Activated naive CD4-positive, alpha-beta T cell treated with anti-CD3 and anti-CD28 coated beads for 36 hours (primary cell): ENCODE measurements around the gene TEKTIP1. TPM values are rescaled to one million over a fixed set of nuclear protein-coding genes. Genes with fewer than 3 reads are reported as not detected.

Experiments used
- CTCF ChIA-PET: fragments of 350-600 bp; sonication (Branson Sonifier 250); formaldehyde crosslinking; loops from one replicate; lab custom pipeline; 2021; ENCODE audit warnings: antibody characterized with exemption; lab: Charles Lee
- DNase-seq: peaks from one replicate; pipeline ENCODE4 v3.0.0-alpha.2; 2020
- H3K27ac Mint-ChIP-seq: one replicate; pipeline ENCODE4 v1.8.0; 2021; ENCODE audit warnings: mild to moderate bottlenecking, mixed read lengths
- H3K27me3 Mint-ChIP-seq: one replicate; pipeline ENCODE4 v1.8.0; 2021; ENCODE audit warnings: low read depth, mixed read lengths
- H3K36me3 Mint-ChIP-seq: one replicate; pipeline ENCODE4 v1.8.0; 2021; ENCODE audit warnings: low read depth, mixed read lengths
- H3K4me1 Mint-ChIP-seq: one replicate; pipeline ENCODE4 v1.8.0; 2021; ENCODE audit warnings: low read depth, mixed read lengths
- H3K4me3 Mint-ChIP-seq: one replicate; pipeline ENCODE4 v1.8.0; 2021; ENCODE audit warnings: mild to moderate bottlenecking, moderate library complexity, mixed read lengths
- H3K9me3 Mint-ChIP-seq: one replicate; pipeline ENCODE4 v1.8.0; 2021; ENCODE audit warnings: mixed read lengths
- intact Hi-C: fragments of 100-400 bp; cut with micrococcal nuclease; formaldehyde crosslinking; loops from one replicate; pipeline ENCODE4 v1.15.1; 2023
- total RNA-seq, 2 experiments: library from RNA; stranded (reverse); gene quantifications; one replicate each; pipeline ENCODE4 v1.2.3, GENCODE V29; 2021

Gene TEKTIP1
- total RNA-seq, 2 experiments from 2014 or later, result 2.1 to 2.5 TPM

DNA sequence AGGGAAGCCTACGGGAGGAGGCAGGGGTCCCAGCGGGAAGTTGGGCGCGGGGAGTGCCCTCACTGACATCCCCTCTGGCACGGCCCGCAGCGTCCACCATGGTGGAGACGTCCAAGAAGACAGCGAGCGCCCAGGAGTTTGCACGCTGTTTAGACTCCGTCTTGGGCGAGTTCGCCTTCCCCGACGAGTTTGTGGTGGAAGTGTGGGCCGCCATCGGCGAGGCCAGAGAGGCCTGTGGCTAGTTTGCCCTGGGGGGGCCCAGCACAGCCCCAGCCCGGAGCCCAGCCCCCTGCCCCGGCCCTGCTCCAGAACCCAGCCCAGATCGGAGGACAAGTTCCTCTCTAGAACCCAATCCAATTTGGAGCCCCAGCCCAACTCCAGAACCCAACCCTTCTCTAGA, 51.0 kb downstream of the TEKTIP1 start:
- DNase-seq, result no peak
- no peaks in the 10 kb centered on the region for H3K27me3 Mint-ChIP-seq
- no peaks in the 10 kb centered on the region for H3K4me1 Mint-ChIP-seq
- no peaks in the 10 kb centered on the region for H3K36me3 Mint-ChIP-seq
- no peaks in the 10 kb centered on the region for H3K9me3 Mint-ChIP-seq
- no peak overlapping the region for H3K27ac Mint-ChIP-seq
- H3K4me3 Mint-ChIP-seq, result no peak overlapping the region
- CTCF ChIA-PET, result interaction anchor here (0.5 to 0.7 kb wide), 4 partner anchors 10 to 284 kb away, joined by 3 to 5 read pairs (median 4); no protein-coding TSS in a partner anchor
- intact Hi-C loops, result loop anchor here (10.0 kb wide), 1 partner anchor 115 kb away; the partner anchor contains the start of genes PIP5K1C and TJP3

DNA sequence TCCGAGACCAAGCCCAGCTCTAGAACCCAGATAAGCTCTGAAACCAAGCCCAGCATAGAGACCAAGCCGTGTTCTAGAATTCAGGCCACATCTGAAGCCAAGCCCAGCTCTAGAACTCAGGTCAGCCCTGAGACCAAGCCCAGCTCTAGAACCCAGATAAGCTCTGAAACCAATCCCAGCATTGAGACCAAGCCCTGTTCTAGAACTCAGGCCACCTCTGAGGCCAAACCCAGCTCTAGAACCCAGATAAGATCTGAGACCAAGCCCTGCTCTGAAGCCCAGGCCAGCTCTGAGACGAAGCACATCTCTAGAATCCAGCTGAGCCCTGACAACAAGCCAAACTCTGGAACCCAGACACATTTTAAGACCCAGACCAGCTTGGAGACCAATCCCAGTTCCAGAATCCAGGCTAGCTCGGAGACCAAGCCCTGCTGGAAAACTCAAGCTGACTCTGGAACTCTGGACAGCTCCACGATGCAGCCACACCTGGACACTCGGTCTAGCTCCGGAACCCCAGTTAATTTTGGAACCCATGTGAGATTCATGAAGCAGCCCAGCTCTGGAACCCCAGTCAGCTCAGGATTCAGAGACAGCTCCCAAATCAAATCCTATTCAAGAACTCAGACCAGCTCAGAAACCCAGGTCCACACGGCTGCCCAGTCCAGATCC, 52.2 kb downstream of the TEKTIP1 start:
- intact Hi-C loops, result no loop called here
- no peaks in the 10 kb centered on the region for H3K27me3 Mint-ChIP-seq
- H3K36me3 Mint-ChIP-seq, result no peaks in the 10 kb centered on the region
- DNase-seq, result no peak
- no peaks in the 10 kb centered on the region for H3K4me1 Mint-ChIP-seq
- H3K9me3 Mint-ChIP-seq, result no peaks in the 10 kb centered on the region
- no peak overlapping the region for H3K27ac Mint-ChIP-seq
- no peak overlapping the region for H3K4me3 Mint-ChIP-seq
- CTCF ChIA-PET, result interaction anchor here (0.5 to 2.0 kb wide), 8 partner anchors 22 to 115 kb away, joined by 3 to 7 read pairs (median 4); no protein-coding TSS in a partner anchor

- Mint-ChIP-seq H3K27ac (no peak overlapping the region), H3K4me3 (no peak overlapping the region), H3K36me3 (no peaks in the 10 kb centered on the region), H3K4me1 (no peaks in the 10 kb centered on the region), H3K9me3 (no peaks in the 10 kb centered on the region), H3K27me3 (no peaks in the 10 kb centered on the region)
- intact Hi-C loops, result no loop called here
- CTCF ChIA-PET, result interaction anchor here (0.6 to 2.0 kb wide), 8 partner anchors 17 to 124 kb away, joined by 3 to 5 read pairs (median 4); no protein-coding TSS in a partner anchor
- DNase-seq, result no peak
Observed at GRCh38 chr19:3591876-3592613, 53.1 kb downstream of the TEKTIP1 start.

DNA sequence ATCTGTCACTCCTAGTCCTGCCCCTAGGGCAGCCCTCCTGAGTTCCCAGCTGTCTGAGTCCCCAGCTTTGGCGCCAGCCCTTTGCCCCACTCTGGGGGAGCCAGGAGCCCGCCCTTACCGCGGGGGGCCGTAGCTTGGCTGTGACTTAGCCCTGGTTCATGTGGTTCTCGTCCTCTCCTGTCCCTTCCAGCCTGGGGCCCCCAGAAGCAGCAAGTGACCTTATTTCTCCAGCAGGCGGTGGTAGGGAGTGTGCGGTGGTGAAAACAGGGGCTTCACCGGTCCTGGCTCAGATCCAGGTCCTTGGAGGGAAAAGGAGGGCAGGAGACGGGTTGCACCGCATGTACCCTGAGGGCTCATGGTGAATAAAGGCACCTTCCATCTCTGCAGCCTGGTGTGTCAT, 54.2 kb downstream of the TEKTIP1 start:
- Mint-ChIP-seq H3K36me3 (no peaks in the 10 kb centered on the region), H3K4me1 (no peaks in the 10 kb centered on the region), H3K27ac (no peak overlapping the region), H3K27me3 (no peaks in the 10 kb centered on the region), H3K9me3 (no peaks in the 10 kb centered on the region), H3K4me3 (no peak overlapping the region)
- intact Hi-C loops, result no loop called here
- CTCF ChIA-PET, result interaction anchor here (1.1 to 1.2 kb wide), 2 partner anchors 16 to 26 kb away, joined by 3 read pairs; no protein-coding TSS in a partner anchor
- DNase-seq, result no peak

Other genes with a start within 250 kb of the TEKTIP1 start
- 10 to 100 TPM; 11.9 to 12.8 TPM for gene NFIC, start 172.6 kb upstream of the TEKTIP1 start, total RNA-seq
- under 1 TPM in 1 of 2 experiments, not detected in 1; 0.41 TPM for gene SMIM24, start 58.6 kb upstream of the TEKTIP1 start, total RNA-seq
- not detected for gene SMIM44, start 55.7 kb upstream of the TEKTIP1 start, total RNA-seq
- gene DOHH, start 38.5 kb upstream of the TEKTIP1 start, total RNA-seq, result 10 to 100 TPM; 13.3 to 14.0 TPM
- gene FZR1, start 32.9 kb upstream of the TEKTIP1 start, total RNA-seq, result 10 to 100 TPM; 40.3 to 46.3 TPM
- 10 to 100 TPM; 31.3 to 34.0 TPM for gene MFSD12, start 18.4 kb downstream of the TEKTIP1 start, total RNA-seq
- gene HMG20B, start 33.8 kb downstream of the TEKTIP1 start, total RNA-seq, result 10 to 100 TPM; 63.3 to 65.9 TPM
- under 1 TPM; 0.20 to 0.29 TPM for gene GIPC3, start 46.3 kb downstream of the TEKTIP1 start, total RNA-seq
- gene TBXA2R, start 67.7 kb downstream of the TEKTIP1 start, total RNA-seq, result under 1 TPM; 0.41 to 0.42 TPM
- gene CACTIN, start 87.6 kb downstream of the TEKTIP1 start, total RNA-seq, result 10 to 100 TPM; 24.6 to 27.0 TPM
- gene PIP5K1C, start 161.3 kb downstream of the TEKTIP1 start, total RNA-seq, result 1 to 10 TPM; 7.3 to 7.5 TPM
- 1 to 10 TPM in 1 of 2 experiments, under 1 TPM in 1; 0.93 to 1.6 TPM for gene TJP3, start 169.2 kb downstream of the TEKTIP1 start, total RNA-seq
- gene APBA3, start 222.5 kb downstream of the TEKTIP1 start, total RNA-seq, result 10 to 100 TPM; 28.6 to 30.0 TPM
- gene MRPL54, start 223.5 kb downstream of the TEKTIP1 start, total RNA-seq, result 10 to 100 TPM; 71.4 to 77.0 TPM
- gene RAX2, start 233.1 kb downstream of the TEKTIP1 start, total RNA-seq, result not detected
- 10 to 100 TPM; 12.7 to 13.7 TPM for gene MATK, start 247.2 kb downstream of the TEKTIP1 start, total RNA-seq